ENCODE measurements around the gene ESYT2.

ESYT2 gene

GRCh38 chr7:158854681-158855081 is 25.4 kb upstream of the ESYT2 start:
- in situ Hi-C loops (cut with MboI; ENCODE audit: low pct_unique_long_range_greater_than_20kb, low sequenced_read_pairs, unreplicated experiment) = no loop called here
- no peak for DNase-seq (ENCODE audit: low spot score)
- no peak for TF ChIP-seq CTCF (IDR thresholded peaks at IDR 0.05; ENCODE audit: extremely low read depth, insufficient read depth, missing control alignments)

GRCh38 chr7:158850545-158851102 is 21.3 kb upstream of the ESYT2 start:
- in situ Hi-C loops (cut with MboI; ENCODE audit: low pct_unique_long_range_greater_than_20kb, low sequenced_read_pairs, unreplicated experiment) = no loop called here
- TF ChIP-seq CTCF (IDR thresholded peaks at IDR 0.05; ENCODE audit: extremely low read depth, insufficient read depth, missing control alignments) = no peak
- no peak for DNase-seq (ENCODE audit: low spot score)

- in situ Hi-C loops (cut with MboI; ENCODE audit: low pct_unique_long_range_greater_than_20kb, low sequenced_read_pairs, unreplicated experiment) = no loop called here
- no peak for DNase-seq (ENCODE audit: low spot score)
- no peak for TF ChIP-seq CTCF (IDR thresholded peaks at IDR 0.05; ENCODE audit: extremely low read depth, insufficient read depth, missing control alignments)
These were observed 20.6 kb upstream of the ESYT2 start for GRCh38 chr7:158849768-158850544.

GRCh38 chr7:158849442-158849767 is 20.1 kb upstream of the ESYT2 start:
- TF ChIP-seq CTCF (IDR thresholded peaks at IDR 0.05; ENCODE audit: extremely low read depth, insufficient read depth, missing control alignments) = no peak
- no peak for DNase-seq (ENCODE audit: low spot score)
- in situ Hi-C loops (cut with MboI; ENCODE audit: low pct_unique_long_range_greater_than_20kb, low sequenced_read_pairs, unreplicated experiment) = no loop called here

- no peak for TF ChIP-seq CTCF (IDR thresholded peaks at IDR 0.05; ENCODE audit: extremely low read depth, insufficient read depth, missing control alignments)
- in situ Hi-C loops (cut with MboI; ENCODE audit: low pct_unique_long_range_greater_than_20kb, low sequenced_read_pairs, unreplicated experiment) = no loop called here
- no peak for DNase-seq (ENCODE audit: low spot score)
These were observed 18.1 kb upstream of the ESYT2 start for GRCh38 chr7:158847451-158847866.

- in situ Hi-C loops (cut with MboI; ENCODE audit: low pct_unique_long_range_greater_than_20kb, low sequenced_read_pairs, unreplicated experiment) = no loop called here
- TF ChIP-seq CTCF (IDR thresholded peaks at IDR 0.05; ENCODE audit: extremely low read depth, insufficient read depth, missing control alignments) = no peak
These were observed 17.0 kb upstream of the ESYT2 start for GRCh38 chr7:158846304-158846703.

More at GRCh38 chr7:158846304-158846703, 17.0 kb upstream of the ESYT2 start:
- DNase-seq (ENCODE audit: low spot score) = no peak
